ENCODE results near the gene LCN1.

GRCh38 chr9:135494791-135495559 is 26.3 kb upstream of the LCN1 start:
- TF ChIP-seq POLR2AphosphoS5 (IDR thresholded peaks at IDR 0.05) (no peak), CTCF (IDR thresholded peaks at IDR 0.05) (no peak), POLR2A (IDR thresholded peaks at IDR 0.05) (no peak), EP300 (IDR thresholded peaks at IDR 0.05) (no peak)

Data from upper lobe of left lung (tissue), 4 donors.